ENCODE measurements around the gene TLL2. TPM values are rescaled to one million over a fixed set of nuclear protein-coding genes. Genes with fewer than 3 reads are reported as not detected.
A peak's percentile ranks its signal among the peaks of the same experiment; 100 is the strongest.

Gene TLL2
- total and polyA plus RNA-seq, 2 experiments from 2014 or later: 2.6 to 3.0 TPM

DNA sequence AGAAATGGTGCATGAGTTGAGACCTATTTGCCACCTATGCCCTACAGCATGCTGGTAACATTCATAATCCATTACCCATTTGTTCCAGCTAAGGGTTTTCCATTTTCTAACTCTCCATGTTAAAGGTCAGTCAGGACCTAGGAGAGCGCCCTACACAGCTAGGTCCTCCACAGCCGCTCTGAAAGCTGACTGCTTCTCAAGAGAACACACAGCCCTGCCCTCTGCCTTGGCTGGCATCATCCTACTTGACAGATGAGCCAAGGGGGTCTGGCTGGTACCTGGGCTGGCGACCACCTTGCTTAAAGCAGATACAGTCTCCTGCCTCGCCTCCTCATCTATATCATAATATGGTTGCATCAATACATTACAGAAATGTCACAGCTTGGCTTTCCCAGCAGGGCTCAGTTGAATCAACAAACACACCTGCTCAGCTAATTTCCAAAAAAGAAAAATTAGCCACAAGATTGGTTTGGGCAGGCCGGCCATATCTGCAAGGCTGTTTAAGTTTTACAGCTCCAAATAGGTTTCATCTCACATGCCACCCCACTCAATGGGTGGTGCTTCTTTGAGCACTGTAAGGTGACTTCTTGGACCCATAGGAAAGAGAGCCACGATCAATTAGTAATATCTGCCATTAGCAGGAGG, 17.3 kb downstream of the TLL2 start:
- no peak overlapping the region for H3K4me3 ChIP-seq
- H3K4me2 ChIP-seq: no peak overlapping the region
- Mint-ChIP-seq H3K36me3 (ENCODE audit: low read depth) (no peaks in the 10 kb centered on the region), H3K9me3 (no peaks in the 10 kb centered on the region), H3K4me1 (peaks cover 8% of the 10 kb centered on the region), H3K27me3 (ENCODE audit: insufficient read depth, low read depth, poor library complexity) (peaks cover 6% of the 10 kb centered on the region), H3K4me3 (no peak overlapping the region), H3K27ac (no peak overlapping the region)
- DNase-seq (ENCODE audit: low spot score) (peak; percentile 70), ATAC-seq (peak; percentile 87)
- no peaks in the 10 kb centered on the region for H3K27me3 ChIP-seq (ENCODE audit: insufficient read depth)
- H3K36me3 ChIP-seq (ENCODE audit: insufficient read depth): no peaks in the 10 kb centered on the region
- H4K20me1 ChIP-seq (replicated peaks; ENCODE audit: insufficient read depth): no peaks in the 10 kb centered on the region
- H3F3A ChIP-seq (replicated peaks; ENCODE audit: low read depth): no peaks in the 10 kb centered on the region
- H3K79me2 ChIP-seq (replicated peaks; ENCODE audit: insufficient read depth): no peaks in the 10 kb centered on the region
- H2AFZ ChIP-seq: no peak overlapping the region
- no peak overlapping the region for H3K27ac ChIP-seq (ENCODE audit: low read depth)
- H3K4me1 ChIP-seq (ENCODE audit: insufficient read depth): no peaks in the 10 kb centered on the region
- H3K9me2 ChIP-seq (ENCODE audit: insufficient read depth): no peaks in the 10 kb centered on the region; the same call in 1 of the 2 replicates
- TF ChIP-seq, protein P1, sequence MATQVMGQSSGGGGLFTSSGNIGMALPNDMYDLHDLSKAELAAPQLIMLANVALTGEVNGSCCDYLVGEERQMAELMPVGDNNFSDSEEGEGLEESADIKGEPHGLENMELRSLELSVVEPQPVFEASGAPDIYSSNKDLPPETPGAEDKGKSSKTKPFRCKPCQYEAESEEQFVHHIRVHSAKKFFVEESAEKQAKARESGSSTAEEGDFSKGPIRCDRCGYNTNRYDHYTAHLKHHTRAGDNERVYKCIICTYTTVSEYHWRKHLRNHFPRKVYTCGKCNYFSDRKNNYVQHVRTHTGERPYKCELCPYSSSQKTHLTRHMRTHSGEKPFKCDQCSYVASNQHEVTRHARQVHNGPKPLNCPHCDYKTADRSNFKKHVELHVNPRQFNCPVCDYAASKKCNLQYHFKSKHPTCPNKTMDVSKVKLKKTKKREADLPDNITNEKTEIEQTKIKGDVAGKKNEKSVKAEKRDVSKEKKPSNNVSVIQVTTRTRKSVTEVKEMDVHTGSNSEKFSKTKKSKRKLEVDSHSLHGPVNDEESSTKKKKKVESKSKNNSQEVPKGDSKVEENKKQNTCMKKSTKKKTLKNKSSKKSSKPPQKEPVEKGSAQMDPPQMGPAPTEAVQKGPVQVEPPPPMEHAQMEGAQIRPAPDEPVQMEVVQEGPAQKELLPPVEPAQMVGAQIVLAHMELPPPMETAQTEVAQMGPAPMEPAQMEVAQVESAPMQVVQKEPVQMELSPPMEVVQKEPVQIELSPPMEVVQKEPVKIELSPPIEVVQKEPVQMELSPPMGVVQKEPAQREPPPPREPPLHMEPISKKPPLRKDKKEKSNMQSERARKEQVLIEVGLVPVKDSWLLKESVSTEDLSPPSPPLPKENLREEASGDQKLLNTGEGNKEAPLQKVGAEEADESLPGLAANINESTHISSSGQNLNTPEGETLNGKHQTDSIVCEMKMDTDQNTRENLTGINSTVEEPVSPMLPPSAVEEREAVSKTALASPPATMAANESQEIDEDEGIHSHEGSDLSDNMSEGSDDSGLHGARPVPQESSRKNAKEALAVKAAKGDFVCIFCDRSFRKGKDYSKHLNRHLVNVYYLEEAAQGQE (IDR thresholded peaks at IDR 0.05; ENCODE audit: unreplicated experiment): peak; percentile 82
- no peak for TF ChIP-seq POLR2AphosphoS5 (IDR thresholded peaks at IDR 0.05; ENCODE audit: low read depth)

DNA sequence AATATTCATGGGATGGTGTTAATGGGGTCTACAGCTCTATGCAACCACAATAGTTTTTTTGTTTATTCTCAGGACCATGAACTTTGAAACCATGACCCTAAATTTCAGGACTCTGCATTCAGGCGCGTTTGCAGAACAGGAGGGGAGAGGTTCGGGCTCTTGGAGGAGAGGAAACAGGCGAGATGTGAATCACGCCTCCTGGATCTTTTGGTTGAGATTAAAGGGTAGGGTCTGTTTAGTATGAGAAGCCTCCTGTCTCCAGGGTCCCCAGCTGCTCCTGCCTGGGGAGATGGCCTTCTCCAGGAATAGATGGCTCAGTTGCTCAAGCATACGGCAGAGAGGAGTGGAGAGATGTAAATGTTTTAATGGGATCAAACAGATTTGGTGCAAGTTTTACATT, 18.2 kb downstream of the TLL2 start:
- Histone ChIP-seq H3K4me3 (no peak overlapping the region), H4K20me1 (replicated peaks; ENCODE audit: insufficient read depth) (no peaks in the 10 kb centered on the region), H3K4me1 (ENCODE audit: insufficient read depth) (no peaks in the 10 kb centered on the region), H3K4me2 (no peak overlapping the region), H3K27ac (ENCODE audit: low read depth) (no peak overlapping the region), H3K36me3 (ENCODE audit: insufficient read depth) (no peaks in the 10 kb centered on the region), H3F3A (replicated peaks; ENCODE audit: low read depth) (no peaks in the 10 kb centered on the region), H2AFZ (no peak overlapping the region), H3K79me2 (replicated peaks; ENCODE audit: insufficient read depth) (no peaks in the 10 kb centered on the region), H3K9me2 (ENCODE audit: insufficient read depth) (no peaks in the 10 kb centered on the region; the same call in 1 of the 2 replicates), H3K27me3 (ENCODE audit: insufficient read depth) (no peaks in the 10 kb centered on the region)
- Mint-ChIP-seq H3K9me3 (no peaks in the 10 kb centered on the region), H3K4me1 (peaks cover 10% of the 10 kb centered on the region), H3K4me3 (no peak overlapping the region), H3K27ac (no peak overlapping the region), H3K36me3 (ENCODE audit: low read depth) (no peaks in the 10 kb centered on the region), H3K27me3 (ENCODE audit: insufficient read depth, low read depth, poor library complexity) (peaks cover 6% of the 10 kb centered on the region)
- ATAC-seq (no peak), DNase-seq (ENCODE audit: low spot score) (no peak)
- TF ChIP-seq STAT1 (IDR thresholded peaks at IDR 0.05; ENCODE audit: unreplicated experiment) (no peak), NANOG (IDR thresholded peaks at IDR 0.05; ENCODE audit: borderline replicate concordance) (no peak), POLR2AphosphoS5 (IDR thresholded peaks at IDR 0.05; ENCODE audit: low read depth) (no peak), EZH2 (IDR thresholded peaks at IDR 0.05; ENCODE audit: low read depth, unreplicated experiment) (no peak), EZH2phosphoT487 (IDR thresholded peaks at IDR 0.05; ENCODE audit: unreplicated experiment) (no peak), ZNF114 (CRISPR knock-in tag; IDR thresholded peaks at IDR 0.05) (no peak), ZNF331 (CRISPR knock-in tag; IDR thresholded peaks at IDR 0.05; ENCODE audit: low read depth) (no peak)
- TF ChIP-seq, protein P2, sequence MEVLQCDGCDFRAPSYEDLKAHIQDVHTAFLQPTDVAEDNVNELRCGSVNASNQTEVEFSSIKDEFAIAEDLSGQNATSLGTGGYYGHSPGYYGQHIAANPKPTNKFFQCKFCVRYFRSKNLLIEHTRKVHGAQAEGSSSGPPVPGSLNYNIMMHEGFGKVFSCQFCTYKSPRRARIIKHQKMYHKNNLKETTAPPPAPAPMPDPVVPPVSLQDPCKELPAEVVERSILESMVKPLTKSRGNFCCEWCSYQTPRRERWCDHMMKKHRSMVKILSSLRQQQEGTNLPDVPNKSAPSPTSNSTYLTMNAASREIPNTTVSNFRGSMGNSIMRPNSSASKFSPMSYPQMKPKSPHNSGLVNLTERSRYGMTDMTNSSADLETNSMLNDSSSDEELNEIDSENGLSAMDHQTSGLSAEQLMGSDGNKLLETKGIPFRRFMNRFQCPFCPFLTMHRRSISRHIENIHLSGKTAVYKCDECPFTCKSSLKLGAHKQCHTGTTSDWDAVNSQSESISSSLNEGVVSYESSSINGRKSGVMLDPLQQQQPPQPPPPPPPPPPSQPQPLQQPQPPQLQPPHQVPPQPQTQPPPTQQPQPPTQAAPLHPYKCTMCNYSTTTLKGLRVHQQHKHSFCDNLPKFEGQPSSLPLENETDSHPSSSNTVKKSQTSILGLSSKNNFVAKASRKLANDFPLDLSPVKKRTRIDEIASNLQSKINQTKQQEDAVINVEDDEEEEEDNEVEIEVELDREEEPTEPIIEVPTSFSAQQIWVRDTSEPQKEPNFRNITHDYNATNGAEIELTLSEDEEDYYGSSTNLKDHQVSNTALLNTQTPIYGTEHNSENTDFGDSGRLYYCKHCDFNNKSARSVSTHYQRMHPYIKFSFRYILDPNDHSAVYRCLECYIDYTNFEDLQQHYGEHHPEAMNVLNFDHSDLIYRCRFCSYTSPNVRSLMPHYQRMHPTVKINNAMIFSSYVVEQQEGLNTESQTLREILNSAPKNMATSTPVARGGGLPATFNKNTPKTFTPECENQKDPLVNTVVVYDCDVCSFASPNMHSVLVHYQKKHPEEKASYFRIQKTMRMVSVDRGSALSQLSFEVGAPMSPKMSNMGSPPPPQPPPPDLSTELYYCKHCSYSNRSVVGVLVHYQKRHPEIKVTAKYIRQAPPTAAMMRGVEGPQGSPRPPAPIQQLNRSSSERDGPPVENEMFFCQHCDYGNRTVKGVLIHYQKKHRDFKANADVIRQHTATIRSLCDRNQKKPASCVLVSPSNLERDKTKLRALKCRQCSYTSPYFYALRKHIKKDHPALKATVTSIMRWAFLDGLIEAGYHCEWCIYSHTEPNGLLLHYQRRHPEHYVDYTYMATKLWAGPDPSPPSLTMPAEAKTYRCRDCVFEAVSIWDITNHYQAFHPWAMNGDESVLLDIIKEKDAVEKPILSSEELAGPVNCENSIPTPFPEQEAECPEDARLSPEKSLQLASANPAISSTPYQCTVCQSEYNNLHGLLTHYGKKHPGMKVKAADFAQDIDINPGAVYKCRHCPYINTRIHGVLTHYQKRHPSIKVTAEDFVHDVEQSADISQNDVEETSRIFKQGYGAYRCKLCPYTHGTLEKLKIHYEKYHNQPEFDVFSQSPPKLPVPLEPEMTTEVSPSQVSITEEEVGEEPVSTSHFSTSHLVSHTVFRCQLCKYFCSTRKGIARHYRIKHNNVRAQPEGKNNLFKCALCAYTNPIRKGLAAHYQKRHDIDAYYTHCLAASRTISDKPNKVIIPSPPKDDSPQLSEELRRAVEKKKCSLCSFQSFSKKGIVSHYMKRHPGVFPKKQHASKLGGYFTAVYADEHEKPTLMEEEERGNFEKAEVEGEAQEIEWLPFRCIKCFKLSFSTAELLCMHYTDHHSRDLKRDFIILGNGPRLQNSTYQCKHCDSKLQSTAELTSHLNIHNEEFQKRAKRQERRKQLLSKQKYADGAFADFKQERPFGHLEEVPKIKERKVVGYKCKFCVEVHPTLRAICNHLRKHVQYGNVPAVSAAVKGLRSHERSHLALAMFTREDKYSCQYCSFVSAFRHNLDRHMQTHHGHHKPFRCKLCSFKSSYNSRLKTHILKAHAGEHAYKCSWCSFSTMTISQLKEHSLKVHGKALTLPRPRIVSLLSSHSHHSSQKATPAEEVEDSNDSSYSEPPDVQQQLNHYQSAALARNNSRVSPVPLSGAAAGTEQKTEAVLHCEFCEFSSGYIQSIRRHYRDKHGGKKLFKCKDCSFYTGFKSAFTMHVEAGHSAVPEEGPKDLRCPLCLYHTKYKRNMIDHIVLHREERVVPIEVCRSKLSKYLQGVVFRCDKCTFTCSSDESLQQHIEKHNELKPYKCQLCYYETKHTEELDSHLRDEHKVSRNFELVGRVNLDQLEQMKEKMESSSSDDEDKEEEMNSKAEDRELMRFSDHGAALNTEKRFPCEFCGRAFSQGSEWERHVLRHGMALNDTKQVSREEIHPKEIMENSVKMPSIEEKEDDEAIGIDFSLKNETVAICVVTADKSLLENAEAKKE (CRISPR knock-in tag; IDR thresholded peaks at IDR 0.05): no peak
- TF ChIP-seq, protein P3, sequence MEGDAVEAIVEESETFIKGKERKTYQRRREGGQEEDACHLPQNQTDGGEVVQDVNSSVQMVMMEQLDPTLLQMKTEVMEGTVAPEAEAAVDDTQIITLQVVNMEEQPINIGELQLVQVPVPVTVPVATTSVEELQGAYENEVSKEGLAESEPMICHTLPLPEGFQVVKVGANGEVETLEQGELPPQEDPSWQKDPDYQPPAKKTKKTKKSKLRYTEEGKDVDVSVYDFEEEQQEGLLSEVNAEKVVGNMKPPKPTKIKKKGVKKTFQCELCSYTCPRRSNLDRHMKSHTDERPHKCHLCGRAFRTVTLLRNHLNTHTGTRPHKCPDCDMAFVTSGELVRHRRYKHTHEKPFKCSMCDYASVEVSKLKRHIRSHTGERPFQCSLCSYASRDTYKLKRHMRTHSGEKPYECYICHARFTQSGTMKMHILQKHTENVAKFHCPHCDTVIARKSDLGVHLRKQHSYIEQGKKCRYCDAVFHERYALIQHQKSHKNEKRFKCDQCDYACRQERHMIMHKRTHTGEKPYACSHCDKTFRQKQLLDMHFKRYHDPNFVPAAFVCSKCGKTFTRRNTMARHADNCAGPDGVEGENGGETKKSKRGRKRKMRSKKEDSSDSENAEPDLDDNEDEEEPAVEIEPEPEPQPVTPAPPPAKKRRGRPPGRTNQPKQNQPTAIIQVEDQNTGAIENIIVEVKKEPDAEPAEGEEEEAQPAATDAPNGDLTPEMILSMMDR (conservative IDR thresholded peaks at IDR 0.05; ENCODE audit: low read depth in 2 of 2): no peak
